ENCODE data around the gene HS1BP3.

Gene HS1BP3

GRCh38 chr2:20580690-20581437 lies 70.0 kb downstream of the HS1BP3 start:
- DNase-seq = no peak

DNA sequence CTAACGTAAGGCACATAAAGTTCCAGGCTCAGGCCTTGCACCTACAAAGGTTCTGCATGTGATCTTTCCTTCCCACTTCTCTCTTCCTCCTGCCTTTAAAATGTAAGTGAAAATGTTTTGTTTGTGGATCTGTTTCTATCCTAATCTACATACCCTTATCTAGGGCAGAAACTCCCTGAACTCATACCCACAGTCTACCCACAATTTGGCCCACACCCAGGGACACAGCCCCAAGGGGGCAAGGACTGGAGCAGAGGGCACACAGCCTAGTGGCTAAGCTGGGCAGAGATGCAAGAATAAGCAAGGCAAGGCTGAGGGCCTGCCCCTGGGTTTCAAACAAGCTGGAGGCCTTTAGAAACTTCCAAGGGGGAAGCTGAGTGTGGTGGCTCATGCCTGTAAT lies 71.0 kb downstream of the HS1BP3 start:
- no peak for DNase-seq

GRCh38 chr2:20578895-20579825 lies 71.7 kb downstream of the HS1BP3 start:
- no peak for DNase-seq

GRCh38 chr2:20578266-20578894 lies 72.5 kb downstream of the HS1BP3 start:
- DNase-seq = no peak

DNA sequence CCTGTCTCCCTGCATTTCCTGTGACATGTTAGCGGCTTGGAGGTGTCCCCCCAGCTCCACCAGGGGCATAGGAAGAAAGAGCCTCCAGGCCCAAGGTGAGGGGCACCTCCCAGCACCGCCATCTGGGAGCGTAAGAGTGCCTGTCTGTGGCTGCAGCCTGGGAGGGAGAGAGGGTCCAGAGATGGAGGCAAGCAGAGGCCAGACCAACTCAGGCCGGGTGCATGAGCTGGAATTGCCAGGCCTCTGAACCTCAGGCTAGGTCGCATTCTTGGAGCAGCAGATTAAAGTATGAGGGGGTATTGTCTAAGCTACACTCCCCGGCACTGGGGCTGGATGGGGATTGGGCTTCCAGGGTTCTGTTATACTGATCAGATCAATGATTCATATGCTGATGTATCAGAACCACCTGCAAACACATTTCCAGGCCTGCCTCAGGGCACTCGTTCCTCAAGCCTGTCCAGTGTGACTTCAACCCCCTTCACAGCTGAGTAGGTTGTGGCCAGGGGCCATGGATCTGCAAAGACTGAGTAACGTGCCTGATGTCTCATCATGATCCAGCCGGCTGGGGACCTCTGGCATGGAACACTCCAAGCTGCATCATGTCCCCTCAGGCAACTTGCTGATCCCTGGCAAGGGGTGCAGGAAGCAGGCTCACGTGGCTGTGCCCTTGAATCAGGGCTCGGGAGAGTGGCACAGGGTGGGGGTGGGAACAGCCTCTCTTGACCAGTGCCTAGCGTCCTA lies 73.2 kb downstream of the HS1BP3 start:
- no peak for DNase-seq

DNA sequence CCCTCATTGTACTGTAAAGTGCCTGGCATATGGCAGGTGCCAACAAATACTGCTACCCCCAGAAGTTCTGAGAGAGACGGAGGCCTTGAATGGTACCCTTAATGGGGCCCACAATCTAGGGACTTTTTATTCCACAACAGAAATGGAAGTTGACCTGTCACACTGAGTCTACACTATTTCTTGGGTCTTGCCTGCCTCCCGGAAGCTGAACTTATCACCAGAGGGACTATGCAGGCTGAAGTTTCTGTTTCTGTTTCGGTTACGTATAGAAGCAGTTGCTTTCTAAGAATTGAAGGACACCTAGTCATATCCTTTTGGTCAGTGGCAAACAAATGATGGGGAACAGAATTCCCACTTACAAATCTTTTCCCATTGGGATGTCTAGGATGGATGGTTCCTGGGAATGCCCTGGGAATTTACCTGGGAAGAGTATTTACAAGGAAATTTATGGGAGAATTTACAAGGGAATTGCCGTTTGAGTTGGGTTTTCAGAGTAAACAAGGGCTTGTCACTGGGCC lies 74.2 kb downstream of the HS1BP3 start:
- peak; percentile 77 for DNase-seq

DNA sequence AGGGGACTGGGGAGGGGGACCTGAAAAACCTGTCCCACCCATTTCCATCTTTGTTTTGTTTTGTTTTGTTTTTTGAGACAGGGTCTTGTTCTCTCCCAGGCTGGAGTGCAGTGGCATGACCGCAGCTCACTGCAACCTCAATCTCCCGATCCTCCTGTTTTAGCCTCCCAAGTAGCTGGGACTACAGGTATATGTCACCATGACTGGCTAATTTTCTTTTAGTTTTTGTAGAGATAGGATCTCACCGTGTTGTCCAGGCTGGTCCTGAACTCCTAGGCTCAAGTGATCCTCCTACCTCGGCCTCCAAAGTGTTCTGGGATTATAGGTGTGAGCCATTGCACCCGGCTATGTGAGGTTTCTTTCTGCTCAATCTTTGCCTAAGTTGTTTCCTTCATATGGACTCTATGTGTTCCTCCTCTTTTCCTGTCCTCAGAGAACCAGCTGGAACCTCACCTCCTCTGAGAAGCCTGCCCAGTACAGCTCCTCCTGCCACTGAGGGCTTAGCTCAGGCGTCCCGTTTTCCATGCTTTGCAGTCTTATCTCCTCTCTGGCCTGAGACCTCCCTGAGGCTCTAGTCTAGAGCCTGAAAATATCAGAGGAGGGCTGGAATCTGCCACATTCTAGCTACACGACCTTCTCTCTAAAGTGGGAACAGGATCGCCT lies 74.8 kb downstream of the HS1BP3 start:
- no peak for DNase-seq

DNA sequence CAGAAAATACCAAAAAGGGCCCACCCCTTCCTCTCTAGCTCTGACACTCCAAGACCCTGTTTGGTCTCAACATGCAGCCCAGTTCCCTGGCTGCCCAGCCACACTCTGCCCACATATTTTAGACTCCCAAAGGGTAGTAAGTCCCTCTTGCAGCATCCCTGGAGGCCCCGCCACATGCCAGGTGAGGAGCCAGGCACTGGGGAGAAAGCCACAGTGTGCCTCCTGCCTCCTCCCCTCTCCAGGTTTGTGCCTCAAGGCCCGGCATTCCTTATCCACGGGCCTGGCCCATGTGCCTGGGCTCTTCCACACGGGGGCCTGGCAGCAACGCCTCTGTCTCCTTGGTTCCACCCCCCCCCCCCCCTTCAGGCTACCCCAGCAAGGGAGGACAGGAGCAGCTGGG lies 75.5 kb downstream of the HS1BP3 start:
- no peak for DNase-seq

DNA sequence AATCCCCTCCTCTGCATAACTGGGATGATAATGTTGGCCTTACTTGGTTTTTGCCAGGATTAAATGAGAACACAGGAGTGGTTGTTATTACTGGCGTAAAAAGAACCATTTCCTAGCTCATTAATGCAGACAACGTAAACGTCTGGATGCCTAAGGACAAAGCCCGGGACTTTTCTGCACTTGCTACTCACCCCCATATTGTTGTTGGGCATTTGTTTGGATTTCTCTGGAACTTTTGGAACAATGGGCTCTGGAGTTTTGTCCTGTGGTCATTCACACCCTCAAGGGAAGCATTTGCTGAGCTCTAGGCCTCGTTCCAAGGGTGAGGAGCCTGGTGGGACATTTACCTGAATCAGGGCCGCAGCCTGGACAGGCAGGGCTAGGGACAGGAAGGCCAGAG lies 76.0 kb downstream of the HS1BP3 start:
- no peak for DNase-seq

- no peak for DNase-seq
These were observed 76.4 kb downstream of the HS1BP3 start for GRCh38 chr2:20574423-20574911.

GRCh38 chr2:20573620-20574422 lies 77.1 kb downstream of the HS1BP3 start:
- no peak for DNase-seq

- DNase-seq = no peak
These were observed 78.7 kb downstream of the HS1BP3 start for GRCh38 chr2:20572221-20572620.

DNA sequence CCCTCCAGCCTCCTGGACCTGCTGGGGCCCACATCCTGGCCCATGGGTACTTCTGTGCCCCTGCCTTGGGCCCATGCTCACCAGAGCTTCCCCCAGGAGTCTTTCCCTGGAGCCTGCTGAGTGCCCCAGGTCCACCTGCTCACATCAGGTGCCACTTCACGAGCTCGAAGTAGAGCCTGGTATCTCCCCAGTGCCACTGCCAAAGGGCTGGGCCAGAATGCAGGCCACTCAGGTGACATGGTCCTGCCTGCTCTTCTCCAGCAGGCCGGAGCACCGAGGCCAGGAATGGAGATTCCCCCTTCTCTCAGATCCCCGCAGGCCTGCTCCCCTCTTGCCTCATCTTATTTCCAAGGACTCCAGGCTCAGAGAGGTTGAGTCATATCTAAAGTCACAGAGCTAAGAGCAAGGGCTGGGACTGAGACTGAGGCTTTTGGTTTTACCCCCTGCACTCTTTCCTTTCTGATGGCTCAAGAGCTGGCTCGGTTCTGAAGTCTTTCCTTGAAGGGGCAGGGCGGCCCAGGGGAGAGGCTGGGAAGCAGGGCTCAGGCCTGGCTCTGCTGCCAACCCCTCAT lies 79.2 kb downstream of the HS1BP3 start:
- no peak for DNase-seq

DNA sequence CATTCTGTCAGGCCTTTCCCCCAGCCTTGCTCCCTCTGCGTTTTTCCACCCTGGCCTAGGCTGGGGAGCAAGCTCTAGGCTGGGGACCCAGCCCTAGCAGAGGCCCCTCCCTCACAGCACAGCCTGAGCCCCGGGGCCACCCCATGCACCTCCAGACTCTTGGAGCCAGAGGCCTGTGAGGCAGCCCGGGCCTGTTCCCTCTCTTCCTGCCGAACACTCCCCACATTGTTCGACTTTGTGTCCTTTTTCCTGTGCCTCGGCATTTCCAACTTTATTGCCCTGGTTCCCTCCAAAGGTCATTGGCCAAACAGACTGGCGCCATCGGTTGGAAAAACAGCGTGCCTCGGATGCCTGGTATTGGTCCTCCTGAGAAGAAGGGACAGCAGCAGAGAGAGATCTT lies 79.7 kb downstream of the HS1BP3 start:
- DNase-seq = no peak

DNA sequence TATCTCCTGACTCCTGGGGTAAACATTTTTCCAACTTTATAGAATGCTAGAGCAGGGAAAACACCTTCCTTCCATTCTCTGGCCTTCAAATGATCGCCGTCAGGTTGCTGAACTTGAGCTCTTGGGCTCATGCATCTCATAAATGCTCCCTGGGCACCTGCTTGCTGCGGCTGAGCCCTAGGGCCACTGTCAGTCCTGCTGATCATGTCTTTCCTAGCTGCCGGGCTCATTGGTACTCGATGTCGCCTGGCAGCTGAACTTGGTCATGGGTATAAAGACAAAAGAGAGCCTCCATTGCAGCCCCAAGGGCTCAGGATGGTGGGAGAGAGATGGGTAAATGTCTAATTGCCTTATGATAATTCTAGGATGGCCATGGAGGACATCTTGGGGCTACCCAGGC lies 80.6 kb downstream of the HS1BP3 start:
- no peak for DNase-seq

DNA sequence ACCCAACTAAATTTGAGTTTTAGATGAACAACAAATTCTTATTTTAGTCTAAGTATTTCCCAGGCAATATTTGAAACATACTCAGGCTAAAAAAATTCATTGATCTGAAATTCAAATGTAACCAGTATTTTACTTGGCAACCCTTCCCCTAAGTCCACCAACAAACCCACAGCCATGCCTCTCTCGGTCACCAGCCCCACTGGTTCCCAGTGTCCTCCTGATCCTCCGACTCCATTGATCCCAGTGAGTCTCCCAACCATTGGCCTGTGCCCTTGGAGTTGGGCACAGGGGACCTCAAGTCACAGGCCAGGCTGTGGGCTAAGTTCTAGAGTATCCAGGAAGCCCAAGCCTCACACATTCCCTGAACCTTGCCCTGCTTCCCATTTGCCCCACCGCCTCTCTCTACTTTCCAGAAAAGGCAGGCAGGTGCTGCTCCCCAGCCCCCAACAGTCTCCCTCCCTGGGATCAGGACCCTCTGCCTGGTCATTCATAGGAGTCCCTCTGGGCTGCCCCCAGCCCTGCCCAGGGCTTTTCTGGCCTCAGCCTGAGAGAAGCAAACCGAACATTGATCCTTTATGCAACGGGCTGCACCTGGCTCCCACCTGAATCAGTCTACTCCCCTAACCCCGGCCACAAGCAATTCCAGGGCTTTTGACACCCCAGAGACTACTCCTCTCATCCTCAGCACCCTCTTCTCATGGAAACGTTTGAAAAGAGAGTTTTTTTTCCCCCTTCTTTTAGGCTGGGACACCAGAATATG lies 81.3 kb downstream of the HS1BP3 start:
- DNase-seq = no peak

DNA sequence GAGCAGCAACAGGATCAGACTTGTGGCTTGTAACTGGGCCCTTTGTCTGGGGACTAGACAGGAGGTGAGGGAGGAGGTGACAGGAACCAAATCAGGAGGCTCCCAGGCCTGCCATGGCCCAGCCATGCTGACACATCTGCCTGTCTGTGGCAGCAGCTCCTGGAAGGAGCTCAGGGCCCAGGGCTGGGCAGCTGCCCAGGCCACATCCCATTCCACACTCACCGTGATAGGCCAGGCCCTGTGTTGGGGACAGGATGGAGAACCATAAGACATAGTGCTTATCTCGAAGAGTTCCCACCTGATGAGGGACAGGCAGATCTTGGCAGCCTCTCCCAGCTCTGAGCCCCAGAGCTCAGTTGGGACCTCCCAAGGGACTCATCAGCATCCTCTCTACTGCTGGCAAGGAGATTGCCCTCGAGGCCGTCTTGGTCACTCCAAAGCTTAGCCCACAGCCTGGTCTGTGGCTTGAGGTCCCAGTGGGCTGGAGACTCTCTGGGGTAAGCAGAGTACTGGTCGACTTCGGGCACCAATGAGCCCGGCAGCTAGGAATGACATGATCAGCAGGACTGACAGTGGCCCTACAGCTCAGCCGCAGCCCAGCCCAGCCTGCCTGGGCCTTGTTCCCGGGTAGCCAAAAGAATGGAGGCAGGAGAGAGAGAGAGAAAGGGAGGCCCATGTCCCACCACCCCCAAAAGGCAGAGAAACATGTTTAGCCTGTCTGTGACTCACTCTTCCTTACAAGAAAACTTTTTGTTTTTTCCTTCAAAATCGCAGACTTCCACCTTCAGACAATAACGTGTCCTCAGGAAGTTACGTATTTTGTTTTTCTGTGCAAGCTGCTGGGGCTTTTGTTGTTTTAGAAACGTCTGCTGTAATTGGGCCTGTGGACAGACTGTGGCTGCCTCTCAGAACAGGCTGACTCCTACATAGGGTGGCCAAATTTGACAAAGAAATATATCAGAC lies 82.1 kb downstream of the HS1BP3 start:
- no peak for DNase-seq

DNA sequence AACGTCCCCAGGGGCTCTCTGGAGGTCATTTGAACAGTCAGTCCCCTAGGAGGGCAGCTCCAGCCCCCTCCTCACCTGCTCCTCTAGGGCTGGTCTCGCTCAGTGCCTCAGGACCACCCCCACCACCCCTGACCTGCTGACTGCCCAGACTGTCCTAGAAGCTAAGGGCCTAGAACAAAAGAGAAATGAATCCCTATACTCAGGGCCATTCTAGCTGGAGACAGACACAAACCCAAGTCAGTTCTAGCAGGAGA lies 83.0 kb downstream of the HS1BP3 start:
- no peak for DNase-seq

Measured in CD4-positive, alpha-beta T cell treated with Interleukin-10 for 1 hour (primary cell).